HG03460 (cell line): Measurements from ENCODE around the gene HDAC11.
"Not testable (repeated sequence)": the region's sequence is repeated elsewhere in the genome, so short reads cannot be mapped to it uniquely, and the experiment has no call there.

Experiments used
- ATAC-seq: cut with Tn5 transposase; IDR thresholded peaks from one replicate; pipeline ENCODE4 v1.9.1; 2021; ENCODE audit not compliant: unreplicated experiment

HDAC11 gene

DNA sequence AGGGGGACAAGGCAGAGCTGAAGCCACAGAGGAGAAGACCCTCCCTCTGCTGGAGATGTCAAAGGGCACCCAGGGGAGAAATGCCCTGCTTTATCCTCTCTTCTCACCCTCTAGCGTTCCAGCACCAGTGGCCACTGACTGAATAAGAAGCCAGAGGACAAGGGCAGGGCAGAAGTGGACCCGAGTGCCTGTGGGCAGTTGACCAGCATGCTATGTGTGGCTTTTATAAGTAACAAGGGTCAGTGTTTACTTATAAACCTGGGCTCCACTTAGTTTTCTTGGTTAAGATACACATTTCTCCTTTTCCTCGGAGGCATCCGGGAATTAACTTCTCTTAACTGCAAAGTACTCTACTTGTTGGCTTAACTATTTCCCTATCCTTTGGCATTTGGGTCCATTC, 13.3 kb upstream of the HDAC11 start:
- ATAC-seq, result no peak

DNA sequence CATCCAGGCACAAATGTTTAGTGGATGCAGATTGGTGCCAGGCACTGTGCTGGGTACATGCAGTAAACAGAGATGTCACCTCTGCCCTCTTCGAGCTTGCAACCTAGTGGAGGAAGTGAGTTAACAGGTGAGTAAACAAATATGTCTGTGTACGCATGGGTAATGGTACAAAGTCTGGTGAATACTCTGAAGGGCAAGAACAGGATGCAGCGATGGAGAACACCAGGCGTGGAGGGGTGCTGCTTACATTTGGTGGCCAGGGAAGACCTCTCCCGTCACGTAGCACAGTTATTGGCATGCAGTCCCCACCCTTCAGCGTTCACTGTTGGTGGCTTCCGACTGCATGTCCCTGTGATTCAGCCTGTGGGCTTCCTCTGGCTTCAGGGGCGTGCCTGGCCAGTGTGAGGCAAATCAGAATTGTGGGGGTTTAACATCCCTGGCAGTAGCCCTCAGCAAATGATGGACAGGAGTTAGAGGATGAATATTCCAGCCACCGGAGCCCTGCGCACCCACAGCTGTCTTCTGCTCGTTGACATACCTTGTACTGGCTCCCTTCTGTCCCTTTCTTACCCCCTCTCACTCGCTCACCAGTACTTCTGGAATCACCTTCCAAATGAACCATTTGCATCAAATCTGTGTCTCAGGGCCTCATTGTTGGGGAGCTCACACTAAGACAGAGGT, 9.1 kb upstream of the HDAC11 start:
- ATAC-seq, result no peak

DNA sequence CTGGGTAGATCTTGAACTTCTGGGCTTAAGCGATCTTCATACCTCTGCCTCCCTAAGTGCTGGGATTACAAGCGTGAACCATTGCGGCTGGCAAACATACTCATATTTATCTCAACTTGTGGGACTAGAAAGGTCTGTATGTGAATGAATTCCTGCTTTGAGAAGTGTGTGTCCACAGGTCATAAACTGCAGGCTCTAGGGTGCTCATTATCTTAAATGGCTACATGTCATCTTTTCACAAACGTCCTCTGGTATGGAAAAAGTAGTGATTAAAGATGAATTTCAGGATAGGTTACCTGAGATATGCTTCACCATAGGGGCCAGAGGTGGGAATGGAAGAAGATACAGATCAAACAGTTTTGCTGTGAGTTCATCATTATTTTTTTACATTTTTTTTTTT, 7.8 kb upstream of the HDAC11 start:
- ATAC-seq, result no peak

DNA sequence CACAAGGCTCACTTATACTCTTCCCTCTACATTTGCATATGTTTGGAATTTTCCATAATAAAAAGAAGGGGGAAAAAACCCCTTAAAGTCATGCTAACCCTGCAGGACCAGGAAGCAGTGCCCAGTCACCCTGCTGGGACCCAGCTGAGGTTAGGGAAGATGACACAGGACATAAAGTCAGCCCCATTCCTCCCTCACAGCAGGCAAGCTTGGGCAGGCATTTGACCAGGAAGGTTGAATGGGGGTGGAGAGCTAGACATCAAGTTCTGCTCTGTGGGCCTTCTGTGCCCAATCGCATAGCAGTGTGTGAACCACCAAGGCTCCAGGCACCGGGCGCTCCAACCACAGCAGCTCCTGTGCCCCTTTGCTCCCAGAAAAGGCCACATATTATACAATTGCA, 7.1 kb upstream of the HDAC11 start:
- no peak for ATAC-seq

DNA sequence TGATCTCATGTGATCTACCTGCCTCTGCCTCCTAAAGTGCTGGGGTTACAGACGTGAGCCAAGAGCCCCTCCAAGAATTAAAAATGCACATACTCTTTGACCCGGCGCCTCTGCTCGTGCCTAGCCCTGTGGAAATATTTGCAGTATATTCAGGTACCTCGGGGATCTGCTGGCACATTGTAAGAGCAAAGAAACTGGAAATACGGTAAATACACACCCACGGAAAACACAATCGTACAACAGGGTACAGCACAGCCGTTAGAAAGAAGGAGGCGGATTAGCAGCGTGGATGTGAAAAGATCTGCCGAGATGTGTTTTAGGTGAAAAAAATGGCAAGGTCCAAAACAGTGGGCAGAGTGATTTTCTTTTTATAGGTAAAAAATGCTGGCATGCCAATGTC, 6.1 kb upstream of the HDAC11 start:
- ATAC-seq, result no peak

DNA sequence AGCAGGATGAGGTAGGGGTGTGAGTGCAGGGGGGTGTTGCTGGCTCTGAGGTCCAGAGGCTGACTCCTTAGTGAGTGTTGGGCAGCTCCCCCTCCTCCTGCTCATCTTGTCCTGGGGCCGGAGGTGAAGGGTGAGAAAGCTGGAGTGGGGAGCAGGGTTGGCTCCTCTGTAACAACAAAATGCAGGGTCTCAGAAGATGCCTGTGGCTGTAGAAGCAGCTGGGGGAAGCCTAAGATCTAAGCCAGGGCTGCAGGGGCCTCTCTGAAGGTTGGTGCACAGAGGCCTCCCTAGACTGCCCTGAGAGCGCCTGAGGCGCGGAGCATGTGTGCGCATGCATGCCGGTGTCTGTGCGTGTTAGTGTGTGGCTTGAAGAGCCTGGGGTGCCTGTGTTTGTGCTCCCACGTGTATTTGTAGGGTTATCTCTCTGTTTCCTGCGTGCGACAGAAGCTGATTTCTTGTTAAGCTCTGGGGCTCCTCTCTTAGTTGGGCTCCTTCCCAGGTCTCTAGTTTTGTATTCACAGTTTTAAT, 5.3 kb upstream of the HDAC11 start:
- no peak for ATAC-seq

DNA sequence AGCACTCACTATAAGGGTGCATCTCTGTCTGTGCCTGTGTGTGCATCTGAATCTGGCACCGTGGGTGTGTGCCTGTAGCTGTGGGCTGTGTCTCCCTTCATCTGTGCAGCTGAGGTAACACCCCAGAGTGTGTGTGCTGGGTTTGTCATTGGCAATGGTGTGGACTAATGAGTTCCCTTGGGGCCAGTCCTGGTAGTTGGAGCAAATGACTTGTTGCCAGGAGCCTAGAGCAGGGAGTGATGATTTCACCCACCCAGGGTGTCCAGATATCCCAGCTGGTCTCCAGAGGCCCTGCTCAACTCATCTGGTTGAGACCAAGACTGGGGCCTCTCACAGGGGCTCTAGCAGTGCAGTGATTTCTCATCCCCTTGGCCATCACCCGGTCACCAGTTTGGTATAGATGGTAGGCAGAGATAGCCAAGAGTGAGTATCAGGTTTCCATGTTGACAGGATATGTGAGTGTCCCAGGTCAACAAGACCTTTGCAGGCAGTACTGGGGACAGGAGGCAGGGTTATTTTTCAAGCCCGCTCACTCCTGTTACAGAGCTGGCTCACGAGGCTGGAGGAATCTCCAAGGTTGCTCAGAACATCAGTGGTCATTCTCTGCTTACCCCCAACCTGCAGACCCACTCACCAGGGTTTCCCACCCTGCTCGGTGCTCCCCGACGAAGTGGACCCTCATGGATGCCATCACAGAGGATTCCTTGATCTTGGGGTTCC, 4.1 kb upstream of the HDAC11 start:
- ATAC-seq, result no peak

DNA sequence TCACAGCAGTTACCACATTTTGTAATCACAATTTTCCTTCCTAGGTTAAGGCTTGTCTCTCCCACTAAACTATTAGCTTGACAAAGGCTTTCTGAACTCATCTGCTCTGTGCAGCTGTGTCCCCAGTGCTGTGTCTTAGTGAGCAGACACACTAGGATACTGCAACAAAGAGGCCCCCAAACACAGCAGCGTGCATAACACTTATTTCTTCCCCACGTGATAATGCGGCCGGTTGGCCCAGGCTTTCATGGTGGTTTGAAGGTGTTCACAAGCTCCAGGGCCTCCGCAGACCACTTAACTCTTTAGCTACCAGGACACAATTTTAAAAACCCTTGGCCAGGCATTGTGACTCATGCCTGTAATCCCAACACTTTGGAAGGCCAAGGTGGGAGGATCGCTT, 2.2 kb upstream of the HDAC11 start:
- no peak for ATAC-seq

DNA sequence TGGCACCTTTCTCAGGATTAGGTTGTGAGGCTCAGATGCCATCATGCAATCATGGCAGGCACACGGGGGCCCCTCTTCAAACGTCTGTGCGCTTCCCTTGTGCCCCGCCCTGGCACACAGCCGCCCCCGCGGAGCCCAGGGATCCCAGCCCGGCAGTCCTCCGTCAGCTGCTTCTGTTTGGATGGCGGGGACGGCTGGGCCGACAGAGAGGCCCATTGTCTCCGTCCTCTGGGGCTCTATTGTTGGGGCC, 849 bp upstream of the HDAC11 start:
- ATAC-seq, result no peak

DNA sequence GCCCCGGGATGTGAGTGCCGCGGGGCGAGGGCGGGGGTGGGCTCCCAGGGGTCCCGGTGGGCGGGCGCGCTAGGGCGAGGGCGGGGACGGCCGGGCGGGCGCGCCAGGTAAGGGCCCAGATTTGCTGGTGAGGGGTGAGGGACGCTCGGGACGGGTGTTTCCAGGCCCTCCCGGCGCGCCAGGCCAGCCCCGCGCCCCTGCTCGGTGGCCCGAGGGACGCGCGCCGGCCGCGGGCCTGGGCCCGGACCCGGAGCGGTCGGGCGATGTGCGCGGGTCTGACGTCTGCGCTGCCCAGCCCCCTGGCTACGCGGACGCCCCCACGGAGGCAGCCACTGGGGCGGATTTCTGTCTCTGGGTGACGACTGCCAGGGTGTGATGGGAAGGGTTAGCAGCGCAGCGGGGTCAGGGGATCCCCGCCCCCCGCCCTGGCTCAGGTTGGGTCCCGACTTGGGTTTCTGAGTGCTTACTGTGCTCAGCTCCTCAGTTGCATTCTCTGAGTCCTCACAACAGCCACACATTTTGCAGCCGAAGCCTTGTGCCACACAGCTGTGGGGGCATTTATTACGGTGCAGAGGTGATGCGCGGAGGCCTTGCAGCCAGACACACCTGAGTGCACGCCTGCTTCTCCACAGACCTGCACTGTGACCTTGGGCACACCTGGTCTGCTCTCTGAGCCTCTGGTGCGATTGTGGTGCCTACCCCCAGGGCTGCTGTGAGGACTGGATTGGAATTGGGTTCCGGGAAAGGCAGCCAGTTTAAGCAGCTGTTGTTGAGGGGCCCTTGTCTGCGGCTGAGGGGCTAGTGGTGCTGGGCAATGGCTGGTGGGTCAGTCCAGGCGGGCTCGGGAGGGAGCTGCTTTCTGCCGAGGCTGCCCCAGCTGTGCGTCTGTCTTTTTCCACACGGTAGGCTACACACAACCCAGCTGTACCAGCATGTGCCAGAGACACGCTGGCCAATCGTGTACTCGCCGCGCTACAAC, 523 bp downstream of the HDAC11 start:
- ATAC-seq, result peak; percentile 12

DNA sequence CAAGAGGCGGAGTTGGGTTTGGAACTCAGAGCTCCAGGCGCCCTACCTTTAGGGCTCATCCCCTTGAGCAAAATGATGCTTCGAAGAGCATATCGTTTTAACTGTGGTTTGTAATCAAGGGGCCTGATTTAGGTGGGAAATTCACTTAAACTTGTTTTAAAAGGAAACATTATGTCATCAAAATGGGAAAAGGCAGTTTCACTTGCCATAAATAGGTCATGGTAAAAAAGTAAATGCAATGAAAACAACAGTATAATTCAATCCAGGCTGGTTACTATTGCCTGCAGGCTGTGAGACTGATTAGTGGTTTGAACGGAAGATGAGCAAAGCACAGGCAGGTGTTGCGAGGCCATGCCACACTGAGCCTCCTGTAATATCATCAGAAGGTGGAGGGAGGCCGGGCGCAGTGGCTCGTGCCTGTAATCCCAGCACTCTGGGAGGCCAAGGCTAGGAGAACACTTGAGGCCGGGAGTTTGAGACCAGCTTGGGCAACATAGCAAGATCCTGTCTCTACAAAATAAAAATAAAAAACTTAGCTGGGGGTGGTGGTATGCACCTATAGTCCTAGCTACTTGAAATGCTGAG, 2.1 kb downstream of the HDAC11 start:
- ATAC-seq, result no peak

DNA sequence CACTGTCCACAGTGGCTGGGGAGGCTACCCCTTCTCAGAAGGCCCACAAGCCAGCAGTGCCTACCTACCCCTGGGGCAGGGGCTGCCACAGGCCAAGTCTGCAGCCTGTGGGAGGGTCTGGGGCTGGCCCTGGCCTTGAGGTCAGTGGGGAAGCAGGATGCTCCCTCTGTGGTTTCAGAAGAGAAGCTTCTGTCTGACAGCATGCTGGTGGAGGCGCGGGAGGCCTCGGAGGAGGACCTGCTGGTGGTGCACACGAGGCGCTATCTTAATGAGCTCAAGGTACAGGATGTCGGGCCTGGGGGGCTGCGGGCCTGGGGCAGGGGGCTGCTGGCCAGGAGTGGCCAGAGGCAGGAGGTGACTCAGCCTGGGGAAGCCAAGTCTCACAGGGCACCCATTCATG, 3.2 kb downstream of the HDAC11 start:
- ATAC-seq, result no peak

DNA sequence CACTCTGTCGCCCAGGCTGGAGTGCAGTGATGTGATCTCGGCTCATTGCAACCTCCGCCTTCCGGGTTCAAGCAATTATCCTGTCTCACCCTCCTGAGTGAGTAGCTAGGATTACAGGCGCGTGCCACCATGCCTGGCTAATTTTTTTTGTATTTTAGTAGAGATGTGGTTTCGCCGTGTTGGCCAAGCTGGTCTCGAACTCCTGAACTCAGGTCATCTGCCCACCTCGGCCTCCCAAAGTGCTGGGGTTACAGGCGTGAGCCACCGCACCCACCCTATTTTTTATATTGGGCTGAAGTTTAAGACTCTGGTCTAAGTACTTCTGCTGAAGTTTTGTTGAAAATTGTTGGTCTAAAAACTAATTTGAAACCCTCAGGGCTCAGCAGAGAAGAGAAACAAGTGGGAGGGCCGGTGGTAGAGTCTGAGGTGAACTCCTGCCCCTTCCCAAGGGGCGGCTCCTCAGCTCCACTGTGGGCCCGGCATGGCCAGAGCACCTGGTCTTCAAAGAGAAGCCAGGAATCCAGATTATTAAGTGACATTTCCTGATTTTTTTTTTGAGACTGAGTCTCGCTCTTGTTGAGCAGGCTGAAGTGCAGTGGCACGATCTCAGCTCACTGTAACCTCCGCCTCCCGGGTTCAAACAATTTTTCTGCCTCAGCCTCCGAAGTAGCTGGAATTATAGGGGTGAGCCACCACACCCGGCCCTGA, 4.0 kb downstream of the HDAC11 start:
- ATAC-seq, result no peak

DNA sequence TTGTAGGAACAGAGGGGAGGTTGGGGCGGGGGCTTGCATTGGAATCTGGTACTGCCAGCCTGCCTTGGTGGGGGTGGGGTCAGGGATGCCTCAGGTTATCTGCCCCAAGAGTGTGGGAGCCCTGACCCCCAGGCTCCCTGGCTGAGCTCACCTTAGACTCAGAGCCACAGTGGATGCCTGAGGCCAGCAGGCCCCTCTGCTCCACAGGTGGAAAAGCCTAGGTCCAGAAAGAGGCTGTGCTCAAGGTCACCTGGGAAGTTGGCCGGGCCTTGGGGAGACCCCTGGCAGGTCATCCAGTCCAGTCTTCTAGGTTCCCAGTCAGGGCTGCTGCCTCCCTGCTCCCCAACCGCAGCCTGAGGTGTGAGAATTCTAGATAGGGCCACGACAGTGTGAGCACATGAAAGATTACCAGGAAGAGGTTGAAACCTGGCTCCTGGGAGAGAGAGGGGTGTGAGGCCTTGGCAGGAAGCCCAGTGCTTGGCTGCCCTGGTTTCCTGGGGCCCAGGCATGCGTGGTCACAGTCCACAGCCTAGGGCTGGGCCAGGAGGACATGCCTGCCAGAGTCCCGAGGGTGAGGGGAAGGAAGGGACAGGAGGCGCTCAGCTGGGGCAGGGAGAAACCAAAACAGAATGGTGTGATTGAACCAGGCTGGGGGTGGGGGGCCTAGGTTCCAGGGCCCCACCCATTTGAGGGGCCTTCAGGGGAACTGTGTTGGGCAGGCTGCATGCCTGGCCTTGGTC, 4.9 kb downstream of the HDAC11 start:
- no peak for ATAC-seq

DNA sequence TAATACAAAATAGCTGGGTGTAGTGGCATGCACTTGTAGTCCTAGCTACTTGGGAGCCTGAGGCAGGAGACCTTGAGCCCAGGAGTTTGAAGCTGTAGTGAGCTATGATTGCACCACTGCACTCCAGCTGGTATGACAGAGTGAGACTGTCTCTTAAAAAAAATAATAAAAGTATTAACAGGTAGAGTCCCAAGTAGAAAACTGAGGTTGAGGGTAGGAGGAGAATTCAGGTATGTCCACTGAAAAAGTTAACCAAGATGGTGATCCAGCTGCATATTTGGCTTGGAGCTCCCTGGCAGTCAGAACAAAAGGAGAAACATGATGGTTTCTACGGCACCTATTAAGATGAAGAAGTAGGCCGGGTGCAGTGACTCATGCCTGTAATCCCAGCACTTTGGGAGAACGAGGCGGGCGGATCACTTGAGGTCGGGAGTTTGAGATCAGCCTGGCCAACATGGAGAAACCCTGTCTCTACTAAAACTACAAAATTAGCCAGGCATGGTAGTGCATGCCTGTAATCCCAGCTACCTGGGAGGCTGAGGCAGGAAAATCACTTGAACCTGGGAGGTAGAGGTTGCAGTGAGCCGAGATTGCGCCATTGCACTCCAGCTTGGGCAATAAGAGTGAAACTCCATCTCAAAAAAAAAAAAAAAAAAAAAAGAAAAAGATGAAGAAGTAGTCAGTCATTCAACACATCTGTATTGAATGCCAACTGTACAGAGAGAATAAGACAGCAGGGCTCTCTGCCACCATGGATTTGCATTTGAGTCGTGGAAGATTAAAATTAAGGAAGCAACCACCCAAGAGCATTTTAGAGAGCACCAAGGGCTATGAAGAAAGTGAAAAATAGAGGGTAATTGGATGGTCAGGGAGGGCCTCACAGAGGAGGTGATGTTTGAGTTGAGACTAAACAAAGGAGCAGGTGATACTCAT, 5.8 kb downstream of the HDAC11 start:
- not testable (repeated sequence) for ATAC-seq

DNA sequence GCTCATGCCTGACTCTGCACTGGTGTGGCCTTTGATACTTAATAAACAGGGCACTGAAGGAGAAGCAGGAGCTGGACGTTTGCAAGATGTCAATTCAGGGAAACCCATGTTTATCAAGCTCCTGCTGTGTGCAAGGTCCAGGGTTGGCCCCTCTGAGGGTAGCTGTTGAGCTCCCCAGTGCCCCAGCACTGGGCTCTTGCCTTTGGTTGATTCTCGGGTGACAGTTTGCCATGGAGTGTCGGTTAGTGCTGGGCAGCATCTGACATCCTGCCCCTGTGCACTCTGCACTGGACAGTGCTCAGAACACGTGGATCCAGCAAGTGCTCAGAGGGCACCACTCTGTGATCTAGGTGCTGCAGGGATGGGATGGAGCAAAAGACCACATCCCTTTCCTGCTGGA, 7.3 kb downstream of the HDAC11 start:
- no peak for ATAC-seq

DNA sequence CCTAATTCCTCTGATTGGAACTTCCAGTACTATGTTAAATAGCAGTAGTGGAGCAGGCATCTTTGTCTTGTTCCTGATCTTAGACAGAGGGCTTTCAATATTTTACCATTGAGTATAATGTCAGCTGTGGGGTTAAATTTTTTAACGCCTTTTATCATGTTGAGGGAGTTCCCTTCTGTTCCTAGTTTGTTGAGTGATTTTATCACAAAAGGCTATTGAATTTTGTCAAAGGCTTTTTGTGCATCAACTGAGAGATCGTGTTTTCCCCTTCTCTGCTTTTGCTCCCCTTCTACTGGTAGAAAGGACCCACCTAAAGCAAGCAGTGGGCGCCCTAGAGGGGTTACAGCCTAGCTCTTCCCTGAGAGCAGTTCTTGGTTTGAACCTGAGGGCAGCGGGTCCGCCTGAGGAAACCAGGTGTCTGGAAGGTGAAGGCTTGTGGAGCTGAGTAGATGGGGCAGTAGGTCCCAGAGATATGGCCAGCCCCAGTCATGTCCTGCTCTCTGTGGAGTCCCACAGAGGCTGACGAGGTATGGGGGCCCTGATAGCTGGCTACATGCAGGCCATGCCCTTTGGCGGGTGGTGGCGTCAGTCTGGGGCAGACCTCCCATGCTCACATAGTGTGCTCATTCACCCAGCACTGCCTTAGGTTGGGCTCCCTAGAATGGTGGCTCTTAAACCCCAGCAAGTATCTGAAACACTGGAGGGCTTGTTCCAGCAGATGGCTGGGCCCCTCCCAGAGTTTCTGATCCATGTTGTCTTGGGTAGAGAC, 11.3 kb downstream of the HDAC11 start:
- ATAC-seq, result no peak

DNA sequence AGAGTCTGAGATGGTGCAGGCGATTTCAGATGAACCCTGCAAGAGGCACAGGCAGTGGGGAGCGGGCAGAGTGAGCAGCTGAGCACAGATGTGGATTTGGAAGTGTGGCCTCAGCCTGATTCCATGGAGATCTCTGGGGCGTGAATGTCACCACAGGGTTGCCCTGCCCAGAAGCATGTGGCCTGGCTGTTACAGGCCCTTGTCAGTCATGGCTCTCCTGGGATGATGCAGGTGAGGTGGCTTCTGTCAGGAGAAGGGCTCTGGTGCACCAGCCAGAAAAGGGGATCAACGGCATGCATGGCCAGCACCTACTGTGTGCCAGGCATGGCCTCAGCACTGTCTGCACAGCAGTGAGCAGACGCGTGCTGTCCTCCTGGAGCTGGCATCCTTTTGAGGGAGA, 11.9 kb downstream of the HDAC11 start:
- ATAC-seq, result no peak
